PC-3 (cell line): Measurements from ENCODE around the gene GFY. TPM values are rescaled to one million over a fixed set of nuclear protein-coding genes. Genes with fewer than 3 reads are reported as not detected.

Source experiments
- ATAC-seq: fragments of 200-7000 bp; cut with Tn5 transposase; 2 replicates; pipeline ENCODE4 v1.9.1; 2020; ENCODE audit warnings: mild to moderate bottlenecking, moderate library complexity
- BruUV-seq: library from RNA; stranded (reverse); fragments of 400-500 nt; replicated peaks from 2 replicates; lab custom pipeline; 2021; lab: Mats Ljungman, UMichigan
- CTCF ChIA-PET: fragments of 300-600 bp; sonication (Branson Sonifier 250); formaldehyde crosslinking; loops from one replicate; lab custom pipeline; 2022; ENCODE audit warnings: antibody characterized with exemption; lab: Charles Lee
- POLR2A ChIA-PET: fragments of 300-600 bp; sonication (Branson Sonifier 250); formaldehyde crosslinking; loops from one replicate; lab custom pipeline; 2022; ENCODE audit warnings: antibody characterized with exemption; ENCODE audit not compliant: unreplicated experiment; lab: Charles Lee
- DNase-seq: peaks from one replicate; pipeline ENCODE4 v3.0.0-alpha.2; 2015
- H2AFZ ChIP-seq: fragments of 300-600 bp; sonication (generic); 2 replicates; pipeline ENCODE4 v1.6.0; 2016; ENCODE audit warnings: antibody characterized with exemption, low read length
- H3F3A ChIP-seq: fragments of 300-600 bp; sonication (generic); one replicate; pipeline ENCODE4 v1.6.0; 2017; ENCODE audit warnings: antibody characterized with exemption, low read length, control low read depth, mild to moderate bottlenecking; ENCODE audit not compliant: unreplicated experiment
- H3K27ac ChIP-seq: fragments of 300-600 bp; sonication (generic); 2 replicates; pipeline ENCODE4 v1.5.1; 2016; ENCODE audit warnings: mild to moderate bottlenecking, low read length
- H3K27me3 ChIP-seq: fragments of 300-600 bp; sonication (generic); 2 replicates; pipeline ENCODE4 v1.6.1; 2016; ENCODE audit warnings: low read length, mixed read lengths
- H3K36me3 ChIP-seq: fragments of 300-600 bp; sonication (generic); 2 replicates; pipeline ENCODE4 v1.6.1; 2016; ENCODE audit warnings: low read depth, mixed run types, low read length, mixed read lengths
- H3K4me1 ChIP-seq: fragments of 300-600 bp; sonication (generic); 2 replicates; pipeline ENCODE4 v1.5.1; 2016; ENCODE audit warnings: low read length; ENCODE audit not compliant: insufficient read depth
- H3K4me2 ChIP-seq: fragments of 300-600 bp; sonication (generic); 2 replicates; pipeline ENCODE4 v1.6.0; 2016; ENCODE audit warnings: low read length
- H3K4me3 ChIP-seq: fragments of 300-600 bp; sonication (generic); 2 replicates; pipeline ENCODE4 v1.5.1; 2016; ENCODE audit warnings: mild to moderate bottlenecking, low read length, mixed read lengths
- H3K79me2 ChIP-seq: fragments of 300-600 bp; sonication (generic); 2 replicates; pipeline ENCODE4 v1.6.1; 2017; ENCODE audit warnings: low read length, mixed read lengths
- H3K9ac ChIP-seq: fragments of 300-600 bp; sonication (generic); 2 replicates; pipeline ENCODE4 v1.6.0; 2016; ENCODE audit warnings: mild to moderate bottlenecking, low read length
- H3K9me2 ChIP-seq: fragments of 300-600 bp; sonication (generic); replicated peaks from 2 replicates; pipeline ENCODE4 v1.6.1; 2016; ENCODE audit warnings: mixed run types, low read length, mixed read lengths
- H3K9me3 ChIP-seq: fragments of 300-600 bp; sonication (generic); 2 replicates; pipeline ENCODE4 v1.6.1; 2016; ENCODE audit warnings: low read length, mixed read lengths
- H4K20me1 ChIP-seq: fragments of 300-600 bp; sonication (generic); 2 replicates; pipeline ENCODE4 v1.6.1; 2016; ENCODE audit warnings: low read length, mixed read lengths
- EZH2 ChIP-seq: fragments of 300-600 bp; sonication (generic); IDR thresholded peaks from one replicate; pipeline ENCODE4 v1.6.1; 2017; ENCODE audit warnings: antibody characterized with exemption, mild to moderate bottlenecking, low read length; ENCODE audit not compliant: unreplicated experiment
- EZH2phosphoT487 ChIP-seq: fragments of 300-600 bp; sonication (generic); IDR thresholded peaks from 2 replicates; pipeline ENCODE4 v1.6.1; 2018; ENCODE audit warnings: mild to moderate bottlenecking, antibody characterized with exemption, low read length, borderline replicate concordance
- intact Hi-C: fragments of 100-400 bp; cut with micrococcal nuclease; formaldehyde crosslinking; loops from 2 replicates; pipeline ENCODE4 v1.9.0; 2023
- total RNA-seq: library from RNA; depleted of rRNA; stranded (reverse); fragments of >200 nt; gene quantifications from 2 replicates; pipeline ENCODE4 v1.2.3, GENCODE V29; 2014
- TF ChIP-seq, protein P1 (sequence below): fragments of 300-600 bp; sonication (generic); conservative IDR thresholded peaks from 2 replicates; pipeline ENCODE4 v1.5.1; 2017; ENCODE audit warnings: antibody characterized with exemption, low read depth, mild to moderate bottlenecking, low read length

GFY gene
- total RNA-seq, 1 experiment from 2014 or later, result not detected

DNA sequence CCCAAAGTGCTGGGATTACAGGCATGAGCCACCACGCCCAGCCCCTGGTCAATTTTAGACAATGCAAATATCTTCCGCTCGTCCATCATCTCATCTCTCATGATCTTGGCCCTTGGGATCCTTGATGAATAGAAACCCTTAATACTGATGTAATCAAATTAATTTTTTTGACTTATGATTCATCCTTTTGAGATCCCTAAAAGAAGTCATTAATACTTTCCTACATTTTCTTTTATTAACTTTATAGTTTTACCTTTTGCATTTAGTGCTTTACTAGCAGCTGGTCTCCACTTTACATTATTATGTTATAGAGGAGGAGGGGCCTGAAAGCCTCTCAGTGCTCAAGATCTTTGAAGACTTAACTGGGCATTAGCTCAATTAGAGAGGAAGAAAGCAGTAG is 44.8 kb upstream of the GFY start:
- no peaks in the 10 kb centered on the region for H3F3A ChIP-seq
- BruUV-seq, result no TSS peak
- peaks cover 7% of the 10 kb centered on the region for H3K9me3 ChIP-seq
- intact Hi-C loops, result no loop called here
- H3K4me1 ChIP-seq, result no peaks in the 10 kb centered on the region
- H2AFZ ChIP-seq, result no peak overlapping the region
- no peaks in the 10 kb centered on the region for H4K20me1 ChIP-seq
- H3K9ac ChIP-seq, result no peak overlapping the region
- no peak overlapping the region for H3K27ac ChIP-seq
- H3K27me3 ChIP-seq, result no peaks in the 10 kb centered on the region
- DNase-seq, result no peak
- H3K4me3 ChIP-seq, result no peak overlapping the region
- CTCF ChIA-PET, result no interaction called here
- no peak for ATAC-seq
- no peak for TF ChIP-seq EZH2phosphoT487
- no peak for TF ChIP-seq EZH2
- TF ChIP-seq, protein P1, sequence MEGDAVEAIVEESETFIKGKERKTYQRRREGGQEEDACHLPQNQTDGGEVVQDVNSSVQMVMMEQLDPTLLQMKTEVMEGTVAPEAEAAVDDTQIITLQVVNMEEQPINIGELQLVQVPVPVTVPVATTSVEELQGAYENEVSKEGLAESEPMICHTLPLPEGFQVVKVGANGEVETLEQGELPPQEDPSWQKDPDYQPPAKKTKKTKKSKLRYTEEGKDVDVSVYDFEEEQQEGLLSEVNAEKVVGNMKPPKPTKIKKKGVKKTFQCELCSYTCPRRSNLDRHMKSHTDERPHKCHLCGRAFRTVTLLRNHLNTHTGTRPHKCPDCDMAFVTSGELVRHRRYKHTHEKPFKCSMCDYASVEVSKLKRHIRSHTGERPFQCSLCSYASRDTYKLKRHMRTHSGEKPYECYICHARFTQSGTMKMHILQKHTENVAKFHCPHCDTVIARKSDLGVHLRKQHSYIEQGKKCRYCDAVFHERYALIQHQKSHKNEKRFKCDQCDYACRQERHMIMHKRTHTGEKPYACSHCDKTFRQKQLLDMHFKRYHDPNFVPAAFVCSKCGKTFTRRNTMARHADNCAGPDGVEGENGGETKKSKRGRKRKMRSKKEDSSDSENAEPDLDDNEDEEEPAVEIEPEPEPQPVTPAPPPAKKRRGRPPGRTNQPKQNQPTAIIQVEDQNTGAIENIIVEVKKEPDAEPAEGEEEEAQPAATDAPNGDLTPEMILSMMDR, result no peak
- no peaks in the 10 kb centered on the region for H3K36me3 ChIP-seq
- POLR2A ChIA-PET, result no interaction called here
- H3K4me2 ChIP-seq, result no peak overlapping the region
- H3K9me2 ChIP-seq, result no peaks in the 10 kb centered on the region
- no peaks in the 10 kb centered on the region for H3K79me2 ChIP-seq

DNA sequence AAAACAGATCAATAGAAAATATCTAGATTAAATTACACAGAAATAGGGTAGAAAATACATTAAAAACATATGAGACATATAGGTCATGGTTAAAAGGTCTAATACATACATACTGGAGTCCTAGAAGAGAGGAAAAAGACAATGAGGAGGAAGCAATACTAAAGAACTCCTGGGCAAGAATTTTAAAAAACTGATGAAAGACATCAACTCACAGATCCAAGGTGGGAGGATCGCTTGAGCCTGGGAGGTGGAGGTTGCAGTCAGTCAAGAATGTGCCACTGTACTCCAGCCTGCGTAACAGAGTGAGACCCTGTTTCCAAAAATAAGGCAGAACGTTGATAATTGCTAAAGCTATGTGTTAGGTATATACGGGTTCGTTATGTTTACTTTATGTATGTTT is 42.5 kb upstream of the GFY start:
- Histone ChIP-seq H3K4me3 (no peak overlapping the region), H3K4me1 (no peaks in the 10 kb centered on the region), H3K9me3 (peaks cover 7% of the 10 kb centered on the region), H3K79me2 (no peaks in the 10 kb centered on the region), H3K9ac (no peak overlapping the region), H3K9me2 (no peaks in the 10 kb centered on the region), H3K36me3 (no peaks in the 10 kb centered on the region), H3K27me3 (no peaks in the 10 kb centered on the region), H4K20me1 (no peaks in the 10 kb centered on the region), H2AFZ (no peak overlapping the region), H3K4me2 (no peak overlapping the region), H3K27ac (no peak overlapping the region), H3F3A (no peaks in the 10 kb centered on the region)
- ChIA-PET CTCF (no interaction called here), POLR2A (no interaction called here)
- no TSS peak for BruUV-seq
- intact Hi-C loops, result no loop called here
- TF ChIP-seq, protein P1, result no peak
- TF ChIP-seq EZH2phosphoT487 (no peak), EZH2 (no peak)
- ATAC-seq, result no peak
- DNase-seq, result no peak

DNA sequence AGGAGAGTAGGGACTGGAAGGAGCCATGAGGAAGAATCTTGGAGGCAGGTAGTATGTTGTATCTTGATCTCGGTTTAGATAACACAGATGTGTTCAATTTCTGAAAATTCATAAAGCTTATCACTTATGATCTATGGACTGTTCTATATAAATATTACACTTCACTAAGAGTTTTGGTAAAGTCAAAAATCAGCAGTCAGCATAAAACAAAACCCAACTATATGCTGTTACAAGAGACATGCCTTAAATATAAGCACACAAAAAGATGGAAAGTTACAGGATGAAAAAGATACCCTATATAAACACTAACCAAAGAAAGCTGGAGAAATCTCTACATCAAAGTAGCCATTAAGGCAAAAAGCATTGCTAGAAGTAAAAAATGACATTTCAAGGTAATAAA is 41.6 kb upstream of the GFY start:
- peaks cover 7% of the 10 kb centered on the region for H3K9me3 ChIP-seq
- H3K4me1 ChIP-seq, result no peaks in the 10 kb centered on the region
- ATAC-seq (no peak), DNase-seq (no peak)
- TF ChIP-seq EZH2, result no peak
- H3K36me3 ChIP-seq, result no peaks in the 10 kb centered on the region
- no peaks in the 10 kb centered on the region for H4K20me1 ChIP-seq
- POLR2A ChIA-PET, result no interaction called here
- no peaks in the 10 kb centered on the region for H3K79me2 ChIP-seq
- no peaks in the 10 kb centered on the region for H3K9me2 ChIP-seq
- no peak overlapping the region for H3K27ac ChIP-seq
- CTCF ChIA-PET, result no interaction called here
- H3K4me2 ChIP-seq, result no peak overlapping the region
- BruUV-seq, result no TSS peak
- no peaks in the 10 kb centered on the region for H3F3A ChIP-seq
- no peak overlapping the region for H3K4me3 ChIP-seq
- H3K9ac ChIP-seq, result no peak overlapping the region
- no peak overlapping the region for H2AFZ ChIP-seq
- H3K27me3 ChIP-seq, result no peaks in the 10 kb centered on the region
- intact Hi-C loops, result no loop called here
